Pancreas (tissue), 10 donors: Measurements from ENCODE around the gene USP44. TPM values are rescaled to one million over a fixed set of nuclear protein-coding genes. Genes with fewer than 3 reads are reported as not detected.
A peak's percentile ranks its signal among the peaks of the same experiment; 100 is the strongest.

Experiments
- ATAC-seq, 4 donors: fragments of 200-7000 bp; cut with Tn5 transposase; one replicate each; pipeline versions ENCODE4 v1.8.0 to v1.9.1; 2020; ENCODE audit warnings: mild to moderate bottlenecking in 4 of 4, moderate library complexity in 4 of 4
- DNase-seq, 6 donors: peaks; one replicate each; pipeline ENCODE4 v3.0.0-alpha.2; 2020
- FAIRE-seq: peaks from 2 replicates; lab custom pipeline; 2012; peaks lifted over from hg19 to GRCh38; lab: Jason Lieb, UNC
- H3K27ac ChIP-seq, 4 donors: fragments of 200-600 bp; sonication (generic); 1 replicate in 3 of 4; 2 replicates in 1 of 4; pipeline versions ENCODE4 v1.5.0 to v1.8.0; 2020
- H3K27me3 ChIP-seq, 4 donors: fragments of 200-600 bp; one replicate each; pipeline ENCODE4 v1.8.0; 2021
- H3K36me3 ChIP-seq, 3 donors: fragments of 200-600 bp; sonication (generic) in 1 of 3; one replicate each; pipeline versions ENCODE4 v1.5.0 to v1.8.0; 2020 to 2021
- H3K4me1 ChIP-seq, 3 donors: fragments of 200-600 bp; one replicate each; pipeline ENCODE4 v1.8.0; 2021
- H3K4me3 ChIP-seq, 4 donors: fragments of 200-600 bp; sonication (generic) in 2 of 4; one replicate each; pipeline versions ENCODE4 v1.5.0 to v1.8.0; 2020 to 2021
- H3K9me3 ChIP-seq, 4 donors: fragments of 200-600 bp; one replicate each; pipeline ENCODE4 v1.8.0; 2021
- WGBS, 2 donors: extraction: QIAGEN DNeasy Blood & Tissue Kit; methylation state at CpG; one replicate each; pipeline ENCODE4 v1.1.7; 2013; 5-methylcytosine and 5-hydroxymethylcytosine counted together
- intact Hi-C, 3 donors: fragments of 100-400 bp; cut with DNase I; formaldehyde crosslinking; loops; one replicate each; pipeline versions ENCODE4 v1.11.1 to v1.14.2; 2022
- polyA plus RNA-seq, 2 donors: library from polyadenylated mRNA; stranded (reverse); fragments of 200-250 nt; gene quantifications; one replicate each; pipeline ENCODE4 v1.2.3, GENCODE V29; 2013
- total RNA-seq, 6 donors: library from RNA; stranded (reverse); fragmentation: NEBNext Ultra II Directional in 4 of 6; extraction: Animal tissue kit (Norgen Biotek cat#: 25700) in 4 of 6; gene quantifications; one replicate each; pipeline versions ENCODE4 v1.2.1 to v1.2.4, GENCODE V29; 2021 to 2023
- TF ChIP-seq, protein P1 (sequence below), 4 donors: fragments of 200-600 bp; sonication (generic) in 3 of 4; IDR thresholded peaks; one replicate each; pipeline versions ENCODE4 v1.5.0 to v1.8.0; 2021; ENCODE audit warnings: antibody characterized with exemption in 4 of 4
- donor health status: healthy with polysubstance abuse.
- donor health status: DM: no; HTN: no; CAD: no; lungs with moderate emphysema.
- donor health status: DM: no; HTN: no; CAD: no.
- donor health status: control.
- donor health status: control.
- donor health status: Bipolar disorder and iron deficiency.
- donor health status: DM: yes; HTN: yes; CAD: no.
- donor health status: DM: no; HTN: no; CAD: no.
- donor health status: DM: no; HTN: no; CAD: no.
- donor health status: DM: yes; HTN: yes; CAD: no.

The USP44 gene
- total and polyA plus RNA-seq, 8 donors, result 2.1 to 4.3 (median 2.4) TPM

DNA sequence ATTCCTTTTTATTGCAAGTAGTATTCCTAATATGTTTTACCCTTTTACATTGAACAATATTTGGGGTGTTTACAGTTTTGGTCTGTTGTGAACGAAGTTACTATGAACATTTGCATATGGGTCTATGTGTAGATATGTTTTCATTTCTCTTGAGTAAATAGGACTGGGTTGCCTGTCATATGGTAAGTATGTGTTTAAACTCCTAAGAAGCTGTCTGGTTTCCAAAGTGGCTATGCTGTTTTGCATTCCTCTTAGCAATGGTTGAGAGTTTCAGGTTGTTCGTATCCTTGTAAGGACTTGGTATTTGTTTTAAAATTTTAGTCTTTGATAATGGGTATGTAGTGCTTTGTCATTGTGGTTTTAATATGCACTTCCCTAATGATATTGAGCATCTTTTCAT, 71.0 kb downstream of the USP44 start:
- H3K9me3 ChIP-seq, result no peaks in the 10 kb centered on the region
- no peak overlapping the region for H3K27ac ChIP-seq
- H3K27me3 ChIP-seq, result no peaks in the 10 kb centered on the region
- 59 to 67% methylated on average over 2 of the region's 2 CpGs for WGBS, 2 donors
- peaks cover 9 to 24% (median 21%) of the 10 kb centered on the region in 3 donors for H3K4me1 ChIP-seq
- DNase-seq (no peak), ATAC-seq (no peak), FAIRE-seq (no peak)
- peaks cover 0 to 22% (median 0%) of the 10 kb centered on the region in 3 donors for H3K36me3 ChIP-seq
- intact Hi-C loops, result no loop called here
- TF ChIP-seq, protein P1, sequence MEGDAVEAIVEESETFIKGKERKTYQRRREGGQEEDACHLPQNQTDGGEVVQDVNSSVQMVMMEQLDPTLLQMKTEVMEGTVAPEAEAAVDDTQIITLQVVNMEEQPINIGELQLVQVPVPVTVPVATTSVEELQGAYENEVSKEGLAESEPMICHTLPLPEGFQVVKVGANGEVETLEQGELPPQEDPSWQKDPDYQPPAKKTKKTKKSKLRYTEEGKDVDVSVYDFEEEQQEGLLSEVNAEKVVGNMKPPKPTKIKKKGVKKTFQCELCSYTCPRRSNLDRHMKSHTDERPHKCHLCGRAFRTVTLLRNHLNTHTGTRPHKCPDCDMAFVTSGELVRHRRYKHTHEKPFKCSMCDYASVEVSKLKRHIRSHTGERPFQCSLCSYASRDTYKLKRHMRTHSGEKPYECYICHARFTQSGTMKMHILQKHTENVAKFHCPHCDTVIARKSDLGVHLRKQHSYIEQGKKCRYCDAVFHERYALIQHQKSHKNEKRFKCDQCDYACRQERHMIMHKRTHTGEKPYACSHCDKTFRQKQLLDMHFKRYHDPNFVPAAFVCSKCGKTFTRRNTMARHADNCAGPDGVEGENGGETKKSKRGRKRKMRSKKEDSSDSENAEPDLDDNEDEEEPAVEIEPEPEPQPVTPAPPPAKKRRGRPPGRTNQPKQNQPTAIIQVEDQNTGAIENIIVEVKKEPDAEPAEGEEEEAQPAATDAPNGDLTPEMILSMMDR (IDR thresholded peaks at IDR 0.05), result no peak
- no peak overlapping the region for H3K4me3 ChIP-seq

DNA sequence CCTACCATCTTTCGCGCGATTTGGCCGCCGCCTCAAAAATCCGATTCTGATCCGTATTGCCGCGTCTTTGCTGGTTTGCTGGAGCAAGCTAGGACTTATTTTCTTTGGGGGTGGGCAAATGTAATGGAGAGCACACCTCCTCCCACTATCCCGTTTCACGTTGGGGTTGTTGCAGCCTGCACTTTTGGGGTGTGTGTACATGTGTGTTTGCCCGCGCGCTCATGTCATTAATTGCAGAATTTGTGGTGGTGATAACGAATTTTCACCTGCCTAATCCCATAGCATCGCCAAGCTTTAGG, 76.7 kb downstream of the USP44 start:
- TF ChIP-seq, protein P1 (IDR thresholded peaks at IDR 0.05), result no peak
- peaks cover 0 to 15% (median 0%) of the 10 kb centered on the region in 3 donors for H3K36me3 ChIP-seq
- H3K4me1 ChIP-seq, result peaks cover 4 to 15% (median 6%) of the 10 kb centered on the region in 3 donors
- H3K4me3 ChIP-seq, result peak overlapping the region; percentile 75 to 98 (median 82)
- intact Hi-C loops, result no loop called here
- DNase-seq (peak in 1 of 6 donors; percentile 56), ATAC-seq (no peak), FAIRE-seq (no peak)
- no peaks in the 10 kb centered on the region for H3K9me3 ChIP-seq
- 0% methylated on average over 16 of the region's 16 CpGs for WGBS, 2 donors
- no peaks in the 10 kb centered on the region for H3K27me3 ChIP-seq
- H3K27ac ChIP-seq, result peak overlapping the region in 3 of 4 donors; percentile 88 to 99 (median 97)

DNA sequence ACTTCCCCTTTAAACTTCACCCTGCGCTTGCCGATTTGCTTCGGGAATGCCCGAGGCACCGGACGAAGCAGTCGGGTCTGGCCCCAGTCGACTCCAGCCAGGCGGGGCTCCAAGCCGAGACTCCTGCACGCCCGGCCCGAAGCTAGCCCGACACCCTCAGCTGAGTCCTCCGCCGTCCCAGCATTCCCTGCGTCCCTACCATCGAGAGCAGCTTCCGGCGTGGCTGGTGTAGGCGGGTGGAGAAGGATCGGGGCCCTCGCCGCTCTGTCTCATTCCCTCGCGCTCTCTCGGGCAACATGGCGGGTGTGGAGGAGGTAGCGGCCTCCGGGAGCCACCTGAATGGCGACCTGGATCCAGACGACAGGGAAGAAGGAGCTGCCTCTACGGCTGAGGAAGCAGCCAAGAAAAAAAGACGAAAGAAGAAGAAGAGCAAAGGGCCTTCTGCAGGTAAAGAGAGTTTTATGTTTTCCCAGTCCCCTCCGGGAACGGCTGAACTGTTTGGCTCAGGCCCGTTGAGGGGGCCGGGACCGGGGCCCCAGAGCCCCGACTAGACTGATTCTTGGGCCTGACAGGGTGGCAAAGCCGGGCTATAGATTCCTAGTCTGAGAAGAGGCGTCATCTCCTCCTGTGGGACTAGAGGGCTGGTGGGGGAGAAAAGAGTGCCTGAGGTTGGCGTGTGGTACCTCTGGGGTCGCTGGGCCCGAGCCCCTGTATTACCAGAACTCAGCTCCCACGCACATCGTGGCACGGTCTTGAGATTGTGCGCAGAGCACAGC, 77.2 kb downstream of the USP44 start, which contains the start of gene METAP2:
Gene METAP2 (plus strand): TSS at position 269 of the 776 bp plus-strand sequence. CDS start 28 bp downstream, at position 297.
- peak; percentile 41 for FAIRE-seq
- peak within 1 kb of the TSS; percentile 73 to 99 (median 92) for H3K27ac ChIP-seq

DNA sequence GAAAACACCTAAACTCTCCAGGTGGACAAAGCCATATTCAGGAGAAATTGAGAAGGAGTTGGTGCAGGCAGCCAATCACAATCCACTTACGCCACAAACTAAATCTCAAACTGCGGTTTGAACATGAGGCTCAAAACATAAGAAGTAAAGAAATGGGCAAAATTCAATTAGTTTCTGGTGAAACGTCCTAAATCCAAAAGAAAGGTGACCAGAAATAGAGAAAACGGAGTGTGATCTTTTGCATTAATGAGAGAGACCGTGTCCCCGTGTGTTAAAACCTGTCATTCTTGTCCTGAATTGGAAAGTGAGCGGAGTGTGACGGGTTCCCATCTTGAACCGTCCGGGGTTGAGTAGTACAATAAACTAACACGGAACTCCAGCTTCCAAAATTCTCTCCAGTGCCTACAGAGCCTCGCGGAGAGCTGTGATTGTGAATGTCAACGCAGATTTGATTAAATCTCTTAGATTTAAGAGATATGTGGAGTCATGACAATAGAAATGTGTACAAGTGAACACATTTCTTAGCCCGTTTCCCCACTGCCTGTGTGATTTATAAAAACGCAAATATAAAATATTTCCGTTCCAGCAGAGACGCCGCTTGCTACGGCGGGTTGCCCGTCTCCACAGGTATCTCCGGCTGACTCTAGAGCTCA, 77.9 kb downstream of the USP44 start:
- intact Hi-C loops, result no loop called here
- no peak for FAIRE-seq

More for the DNA sequence above, 77.2 kb downstream of the USP44 start, which contains the start of gene METAP2:
- intact Hi-C loops, result no loop called here
- ATAC-seq, result peak; percentile 98 to 99 (median 98)
- H3K4me3 ChIP-seq, result peak within 1 kb of the TSS; percentile 75 to 98 (median 82)
- TF ChIP-seq, protein P1 (IDR thresholded peaks at IDR 0.05), result no peak
- peaks cover 4 to 15% (median 6%) of the 10 kb centered on the region in 3 donors for H3K4me1 ChIP-seq
- H3K36me3 ChIP-seq, result peaks cover 0 to 15% (median 0%) of the 10 kb centered on the region in 3 donors
- DNase-seq, result peak; percentile 96 to 99 (median 96)
- no peaks in the 10 kb centered on the region for H3K27me3 ChIP-seq
- WGBS, 2 donors, result 0 to 1% methylated on average over 43 to 49 of the region's 49 CpGs
- H3K9me3 ChIP-seq, result no peaks in the 10 kb centered on the region

More for the DNA sequence above, 77.9 kb downstream of the USP44 start:
- ATAC-seq (peak; percentile 54 to 79 (median 71)), DNase-seq (peak in 3 of 6 donors; percentile 12 to 51 (median 41))
- TF ChIP-seq, protein P1 (IDR thresholded peaks at IDR 0.05), result no peak
- Histone ChIP-seq H3K9me3 (no peaks in the 10 kb centered on the region), H3K27ac (peak overlapping the region; percentile 73 to 99 (median 92)), H3K4me1 (peaks cover 4 to 15% (median 6%) of the 10 kb centered on the region in 3 donors), H3K36me3 (peaks cover 0 to 15% (median 0%) of the 10 kb centered on the region in 3 donors), H3K4me3 (peak overlapping the region; percentile 75 to 98 (median 82)), H3K27me3 (no peaks in the 10 kb centered on the region)
- 0 to 1% methylated on average over 23 of the region's 23 CpGs for WGBS, 2 donors
